Tibial artery (tissue), 4 donors: ENCODE data around the gene CDKN2B-AS1.

Experiments
- DNase-seq, 2 donors: peaks; one replicate each; pipeline ENCODE4 v3.0.0-alpha.2; 2019
- H3K27ac ChIP-seq, 2 donors: fragments of 200-600 bp; sonication (generic) in 1 of 2; 1 replicate in 1 of 2; 2 replicates in 1 of 2; pipeline ENCODE4 v1.5.1; 2018 to 2019; ENCODE audit warnings: mild to moderate bottlenecking in 1 of 2
- H3K27me3 ChIP-seq, 2 donors: fragments of 200-600 bp; sonication (generic) in 1 of 2; one replicate each; pipeline versions ENCODE4 v1.5.1 to v1.6.0; 2016 to 2019
- H3K36me3 ChIP-seq, 3 donors: fragments of 200-600 bp; sonication (generic) in 2 of 3; one replicate each; pipeline ENCODE4 v1.5.1; 2016 to 2019; ENCODE audit warnings: mild to moderate bottlenecking in 2 of 3
- H3K4me1 ChIP-seq, 4 donors: fragments of 200-600 bp; sonication (generic) in 2 of 4; 1 replicate in 3 of 4; 2 replicates in 1 of 4; pipeline ENCODE4 v1.5.1; 2016 to 2019
- H3K4me3 ChIP-seq, 2 donors: fragments of 200-600 bp; sonication (generic) in 1 of 2; 1 replicate in 1 of 2; 2 replicates in 1 of 2; pipeline ENCODE4 v1.5.1; 2018 to 2019; ENCODE audit warnings: mild to moderate bottlenecking in 2 of 2
- H3K9me3 ChIP-seq, 3 donors: fragments of 200-600 bp; sonication (generic) in 1 of 3; one replicate each; pipeline ENCODE4 v1.5.1; 2016 to 2019
- CTCF ChIP-seq, 2 experiments: fragments of 200-600 bp in 1 of 2; fragments of 450-650 bp in 1 of 2; IDR thresholded peaks; one replicate each; pipeline ENCODE4 v1.5.1; 2017 to 2019; ENCODE audit warnings: antibody characterized with exemption in 2 of 2, mild to moderate bottlenecking in 1 of 2, moderate library complexity in 1 of 2
- intact Hi-C: fragments of 100-400 bp; cut with DNase I; formaldehyde crosslinking; loops from one replicate; pipeline ENCODE4 v1.15.0; 2023; ENCODE audit warnings: low total_unique reads

The CDKN2B-AS1 gene

GRCh38 chr9:22169727-22170503, 175.3 kb downstream of the CDKN2B-AS1 start:
- H3K27ac ChIP-seq = no peak overlapping the region
- DNase-seq = no peak
- no peaks in the 10 kb centered on the region for H3K4me1 ChIP-seq
- H3K27me3 ChIP-seq = no peaks in the 10 kb centered on the region
- no peak for TF ChIP-seq CTCF (IDR thresholded peaks at IDR 0.05)
- no peaks in the 10 kb centered on the region for H3K9me3 ChIP-seq
- H3K4me3 ChIP-seq = no peak overlapping the region
- intact Hi-C loops = no loop called here
- no peaks in the 10 kb centered on the region for H3K36me3 ChIP-seq
